ENCODE data around the gene SF3B1.
"Not testable (repeated sequence)": the region's sequence is repeated elsewhere in the genome, so short reads cannot be mapped to it uniquely, and the experiment has no call there.

Gene SF3B1

DNA sequence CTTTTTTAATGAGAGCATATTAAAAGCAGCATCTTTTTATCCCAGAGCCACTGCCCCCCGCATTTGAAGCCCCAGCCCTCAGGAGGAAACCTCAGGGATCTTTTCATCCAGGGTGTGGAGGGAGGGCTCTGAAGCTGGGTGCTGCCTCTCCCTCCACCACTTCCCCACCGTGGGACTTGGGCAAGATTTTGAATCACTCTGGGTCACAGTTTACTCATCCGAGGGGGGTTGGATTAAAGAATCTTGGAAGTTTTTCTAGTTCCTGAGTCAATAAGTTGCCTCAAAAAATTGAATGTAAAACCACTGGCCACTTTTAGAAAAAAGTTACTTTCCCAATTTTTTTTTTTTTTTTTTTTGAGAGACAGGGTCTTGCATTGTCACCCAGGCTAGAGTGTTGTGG is 62.2 kb downstream of the SF3B1 start:
- no peaks in the 10 kb centered on the region for H3K27me3 ChIP-seq (ENCODE audit: insufficient read depth, poor library complexity, severe bottlenecking)
- TF ChIP-seq, protein P1, sequence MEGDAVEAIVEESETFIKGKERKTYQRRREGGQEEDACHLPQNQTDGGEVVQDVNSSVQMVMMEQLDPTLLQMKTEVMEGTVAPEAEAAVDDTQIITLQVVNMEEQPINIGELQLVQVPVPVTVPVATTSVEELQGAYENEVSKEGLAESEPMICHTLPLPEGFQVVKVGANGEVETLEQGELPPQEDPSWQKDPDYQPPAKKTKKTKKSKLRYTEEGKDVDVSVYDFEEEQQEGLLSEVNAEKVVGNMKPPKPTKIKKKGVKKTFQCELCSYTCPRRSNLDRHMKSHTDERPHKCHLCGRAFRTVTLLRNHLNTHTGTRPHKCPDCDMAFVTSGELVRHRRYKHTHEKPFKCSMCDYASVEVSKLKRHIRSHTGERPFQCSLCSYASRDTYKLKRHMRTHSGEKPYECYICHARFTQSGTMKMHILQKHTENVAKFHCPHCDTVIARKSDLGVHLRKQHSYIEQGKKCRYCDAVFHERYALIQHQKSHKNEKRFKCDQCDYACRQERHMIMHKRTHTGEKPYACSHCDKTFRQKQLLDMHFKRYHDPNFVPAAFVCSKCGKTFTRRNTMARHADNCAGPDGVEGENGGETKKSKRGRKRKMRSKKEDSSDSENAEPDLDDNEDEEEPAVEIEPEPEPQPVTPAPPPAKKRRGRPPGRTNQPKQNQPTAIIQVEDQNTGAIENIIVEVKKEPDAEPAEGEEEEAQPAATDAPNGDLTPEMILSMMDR (IDR thresholded peaks at IDR 0.05; ENCODE audit: poor library complexity, severe bottlenecking): no peak
- DNase-seq (ENCODE audit: low spot score) (no peak), ATAC-seq (ENCODE audit: low read depth) (peak; percentile 33; the same call in 1 of the 3 replicates)
- no peaks in the 10 kb centered on the region for H3K9me3 ChIP-seq (ENCODE audit: severe bottlenecking)
- H3K27ac ChIP-seq (ENCODE audit: poor library complexity, severe bottlenecking): no peak overlapping the region
- H3K36me3 ChIP-seq (ENCODE audit: low read depth): no peaks in the 10 kb centered on the region
- no peak overlapping the region for H3K4me3 ChIP-seq (ENCODE audit: severe bottlenecking)
- no peaks in the 10 kb centered on the region for H3K4me1 ChIP-seq (ENCODE audit: insufficient read depth, poor library complexity, severe bottlenecking)

DNA sequence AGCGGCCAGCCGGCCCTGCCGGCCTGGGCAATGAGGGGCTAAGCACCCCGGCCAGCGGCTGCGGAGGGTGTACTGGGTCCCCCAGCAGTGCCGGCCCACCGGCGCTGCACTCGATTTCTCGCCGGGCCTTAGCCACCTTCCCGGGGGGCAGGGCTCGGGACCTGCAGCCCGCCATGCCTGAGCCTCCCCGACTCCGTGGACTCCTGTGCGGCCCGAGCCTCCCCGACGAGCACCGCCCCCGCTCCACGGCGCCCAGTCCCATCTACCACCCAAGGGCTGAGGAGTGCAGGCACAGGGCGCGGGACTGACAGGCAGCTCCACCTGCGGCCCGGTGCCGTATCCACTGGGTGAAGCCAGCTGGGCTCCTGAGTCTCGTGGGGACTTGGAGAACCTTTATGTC is 64.2 kb downstream of the SF3B1 start:
- H3K9me3 ChIP-seq (ENCODE audit: severe bottlenecking); DNase-seq (ENCODE audit: low spot score); H3K27ac ChIP-seq (ENCODE audit: poor library complexity, severe bottlenecking); H3K27me3 ChIP-seq (ENCODE audit: insufficient read depth, poor library complexity, severe bottlenecking); H3K36me3 ChIP-seq (ENCODE audit: low read depth); ATAC-seq (ENCODE audit: low read depth); H3K4me1 ChIP-seq (ENCODE audit: insufficient read depth, poor library complexity, severe bottlenecking); H3K4me3 ChIP-seq (ENCODE audit: severe bottlenecking): not testable (repeated sequence)

DNA sequence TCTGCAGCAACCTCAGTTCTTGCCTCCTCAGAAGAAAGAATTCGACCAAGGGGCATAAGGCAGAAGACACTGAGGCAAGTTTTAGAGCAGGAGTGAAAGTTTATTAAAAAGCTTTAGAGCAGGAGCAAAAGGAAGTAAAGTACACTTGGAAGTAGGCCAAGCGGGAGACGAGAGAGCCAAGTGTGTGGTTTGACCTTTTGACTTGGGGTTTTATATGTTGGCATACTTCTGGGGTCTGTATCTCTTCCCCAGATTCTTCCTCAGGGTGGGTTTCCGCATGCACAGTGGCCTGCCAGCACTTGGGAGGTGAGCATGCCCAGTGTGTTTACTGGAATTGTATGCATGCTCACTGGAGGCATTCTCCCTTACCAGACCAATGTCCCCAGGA is 64.9 kb downstream of the SF3B1 start:
- Histone ChIP-seq H3K4me1 (ENCODE audit: insufficient read depth, poor library complexity, severe bottlenecking) (no peaks in the 10 kb centered on the region), H3K36me3 (ENCODE audit: low read depth) (no peaks in the 10 kb centered on the region), H3K4me3 (ENCODE audit: severe bottlenecking) (no peak overlapping the region), H3K9me3 (ENCODE audit: severe bottlenecking) (no peaks in the 10 kb centered on the region), H3K27me3 (ENCODE audit: insufficient read depth, poor library complexity, severe bottlenecking) (no peaks in the 10 kb centered on the region), H3K27ac (ENCODE audit: poor library complexity, severe bottlenecking) (no peak overlapping the region)
- TF ChIP-seq, protein P1 (IDR thresholded peaks at IDR 0.05; ENCODE audit: poor library complexity, severe bottlenecking): no peak
- DNase-seq (ENCODE audit: low spot score) (no peak), ATAC-seq (ENCODE audit: low read depth) (no peak)

DNA sequence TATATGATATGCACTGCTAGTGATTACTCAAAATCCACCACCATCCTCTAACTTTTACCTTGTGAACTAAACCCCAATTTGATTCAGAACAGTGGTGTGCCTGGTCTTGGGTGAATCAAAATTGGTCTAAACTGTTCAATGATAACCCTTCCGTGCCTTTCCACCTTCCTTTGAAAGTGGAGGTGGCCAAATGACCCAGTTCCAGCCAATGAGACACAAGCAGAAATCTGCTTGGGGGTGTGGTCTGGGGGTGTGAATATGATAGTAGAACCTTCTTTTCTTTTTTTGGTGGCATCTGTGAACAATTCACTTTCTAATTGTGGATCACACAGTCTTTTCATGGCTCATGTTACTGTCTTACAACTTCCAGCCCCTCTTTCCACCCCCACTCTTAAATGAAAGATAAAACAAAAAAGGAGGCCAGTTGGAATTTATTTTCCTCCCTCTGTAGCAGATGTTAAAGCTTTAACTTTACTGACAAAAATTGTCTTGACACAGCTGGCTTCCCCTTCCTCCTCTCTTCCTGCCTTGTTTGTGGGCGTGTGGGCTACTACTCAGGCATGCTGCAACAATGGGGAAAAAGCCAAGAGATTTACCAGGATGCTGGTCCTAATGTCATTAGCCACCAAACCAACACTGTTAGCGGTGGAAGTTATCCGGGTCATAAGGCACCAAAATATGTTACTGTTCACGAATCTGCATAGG is 65.4 kb downstream of the SF3B1 start:
- no peak for ATAC-seq (ENCODE audit: low read depth)
- H3K36me3 ChIP-seq (ENCODE audit: low read depth): no peaks in the 10 kb centered on the region
- DNase-seq (ENCODE audit: low spot score): no peak
- H3K9me3 ChIP-seq (ENCODE audit: severe bottlenecking): no peaks in the 10 kb centered on the region
- no peaks in the 10 kb centered on the region for H3K27me3 ChIP-seq (ENCODE audit: insufficient read depth, poor library complexity, severe bottlenecking)
- no peak overlapping the region for H3K4me3 ChIP-seq (ENCODE audit: severe bottlenecking)
- H3K27ac ChIP-seq (ENCODE audit: poor library complexity, severe bottlenecking): no peak overlapping the region
- no peaks in the 10 kb centered on the region for H3K4me1 ChIP-seq (ENCODE audit: insufficient read depth, poor library complexity, severe bottlenecking)
- TF ChIP-seq, protein P1 (IDR thresholded peaks at IDR 0.05; ENCODE audit: poor library complexity, severe bottlenecking): no peak

DNA sequence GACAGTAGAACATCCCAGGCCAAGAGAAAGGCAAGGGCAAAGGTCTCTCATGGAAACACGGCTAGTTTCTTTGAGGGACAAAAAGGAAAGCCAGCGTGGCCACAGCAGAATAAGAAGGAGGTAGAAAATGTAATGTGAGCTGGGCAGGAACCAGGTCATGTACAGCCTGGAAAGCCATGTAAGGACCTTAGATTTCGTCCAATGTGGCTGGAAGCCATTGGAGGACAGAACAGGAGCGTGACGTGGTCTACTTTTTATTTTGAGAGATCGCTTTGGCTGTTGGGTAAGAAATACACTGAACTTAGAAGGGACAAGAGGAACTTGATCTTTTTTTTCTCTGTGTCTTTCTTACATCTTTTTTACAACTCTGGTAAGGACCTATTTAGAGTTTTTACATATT is 66.4 kb downstream of the SF3B1 start:
- TF ChIP-seq, protein P1 (IDR thresholded peaks at IDR 0.05; ENCODE audit: poor library complexity, severe bottlenecking): no peak
- DNase-seq (ENCODE audit: low spot score) (no peak), ATAC-seq (ENCODE audit: low read depth) (no peak)
- no peak overlapping the region for H3K4me3 ChIP-seq (ENCODE audit: severe bottlenecking)
- no peaks in the 10 kb centered on the region for H3K4me1 ChIP-seq (ENCODE audit: insufficient read depth, poor library complexity, severe bottlenecking)
- H3K27me3 ChIP-seq (ENCODE audit: insufficient read depth, poor library complexity, severe bottlenecking): no peaks in the 10 kb centered on the region
- H3K27ac ChIP-seq (ENCODE audit: poor library complexity, severe bottlenecking): no peak overlapping the region
- no peaks in the 10 kb centered on the region for H3K9me3 ChIP-seq (ENCODE audit: severe bottlenecking)
- no peaks in the 10 kb centered on the region for H3K36me3 ChIP-seq (ENCODE audit: low read depth)

Data from RWPE2 (cell line).